ENCODE measurements around the gene GNAI3. TPM values are rescaled to one million over a fixed set of nuclear protein-coding genes. Genes with fewer than 3 reads are reported as not detected.

Gene GNAI3
- total and polyA plus RNA-seq, 10 of the 15 experiments (the other 5 are each of a cell fraction or from before 2014, with no cell fraction given), result 5.9 to 13.8 (median 8.0) TPM

DNA sequence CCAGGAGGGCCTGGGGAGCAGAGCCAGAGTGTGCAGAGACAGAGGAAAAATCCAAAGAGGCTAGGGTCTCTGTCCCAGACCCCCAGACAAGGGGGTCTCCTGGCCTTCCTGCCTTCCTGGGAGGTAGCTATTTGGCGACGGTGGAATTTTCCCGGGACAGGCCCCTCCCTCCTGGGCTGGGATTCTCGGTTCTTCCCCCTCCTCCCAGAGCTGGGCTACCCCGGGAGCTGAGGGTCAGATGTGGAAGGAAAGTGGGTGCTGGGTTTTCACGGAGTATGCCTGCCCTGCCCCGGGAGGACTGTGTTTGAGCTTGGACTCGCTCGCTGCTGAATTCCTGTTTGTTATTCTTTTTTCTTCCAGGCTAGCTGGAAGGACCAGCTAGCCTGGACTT is 72.0 kb downstream of the GNAI3 start:
- Histone ChIP-seq H3K27ac (ENCODE audit: control insufficient read depth, insufficient read depth) (peak overlapping the region; percentile 72), H3K27me3 (replicated peaks in 1 of 2; ENCODE audit: control insufficient read depth in 2 of 2, insufficient read depth in 2 of 2, low read length in 1 of 2) (no peaks in the 10 kb centered on the region), H3K36me3 (ENCODE audit: control insufficient read depth in 2 of 2, insufficient read depth in 2 of 2, low read length in 1 of 2) (no peaks in the 10 kb centered on the region; a peak in 2 of 4 replicates), H3K9ac (ENCODE audit: control insufficient read depth, insufficient read depth, low read length) (peak overlapping the region; percentile 86), H3K4me3 (peak overlapping the region; percentile 85), H3K79me2 (ENCODE audit: control insufficient read depth, insufficient read depth, low read length) (peaks cover 51% of the 10 kb centered on the region), H2AFZ (ENCODE audit: control insufficient read depth, low read depth, low read length) (peak overlapping the region; percentile 83), H3K4me1 (ENCODE audit: control insufficient read depth, insufficient read depth, low read length) (peaks cover 42% of the 10 kb centered on the region), H3K9me3 (replicated peaks; ENCODE audit: control insufficient read depth, insufficient read depth, low read length) (no peaks in the 10 kb centered on the region), H4K20me1 (ENCODE audit: control insufficient read depth, insufficient read depth) (no peaks in the 10 kb centered on the region), H3K4me2 (ENCODE audit: control insufficient read depth, insufficient read depth) (peak overlapping the region; percentile 89)
- POLR2A ChIA-PET, result interaction anchor here (0.8 to 3.4 kb wide), 4 partner anchors 19 to 138 kb away, joined by 3 to 34 read pairs (median 8); partner anchors contain the start of gene GNAI3
- TF ChIP-seq RBBP5 (conservative IDR thresholded peaks at IDR 0.05) (no peak), MYC (IDR thresholded peaks at IDR 0.05; ENCODE audit: insufficient read depth, insufficient read length, insufficient replicate concordance, low read length, severe bottlenecking) (no peak), SPI1 (IDR thresholded peaks at IDR 0.05; ENCODE audit: borderline replicate concordance, insufficient read depth, low read depth, low read length) (no peak), ASH2L (IDR thresholded peaks at IDR 0.05; ENCODE audit: borderline replicate concordance, low read depth) (no peak), CEBPB (IDR thresholded peaks at IDR 0.05; ENCODE audit: borderline replicate concordance in 1 of 2, low read depth in 2 of 2, low read length in 2 of 2) (no peak), SUZ12 (IDR thresholded peaks at IDR 0.05; ENCODE audit: unreplicated experiment) (no peak)
- TF ChIP-seq, protein P1, sequence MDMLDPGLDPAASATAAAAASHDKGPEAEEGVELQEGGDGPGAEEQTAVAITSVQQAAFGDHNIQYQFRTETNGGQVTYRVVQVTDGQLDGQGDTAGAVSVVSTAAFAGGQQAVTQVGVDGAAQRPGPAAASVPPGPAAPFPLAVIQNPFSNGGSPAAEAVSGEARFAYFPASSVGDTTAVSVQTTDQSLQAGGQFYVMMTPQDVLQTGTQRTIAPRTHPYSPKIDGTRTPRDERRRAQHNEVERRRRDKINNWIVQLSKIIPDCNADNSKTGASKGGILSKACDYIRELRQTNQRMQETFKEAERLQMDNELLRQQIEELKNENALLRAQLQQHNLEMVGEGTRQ (IDR thresholded peaks at IDR 0.05; ENCODE audit: borderline replicate concordance, low read depth, low read length), result no peak
- TF ChIP-seq, protein P2, sequence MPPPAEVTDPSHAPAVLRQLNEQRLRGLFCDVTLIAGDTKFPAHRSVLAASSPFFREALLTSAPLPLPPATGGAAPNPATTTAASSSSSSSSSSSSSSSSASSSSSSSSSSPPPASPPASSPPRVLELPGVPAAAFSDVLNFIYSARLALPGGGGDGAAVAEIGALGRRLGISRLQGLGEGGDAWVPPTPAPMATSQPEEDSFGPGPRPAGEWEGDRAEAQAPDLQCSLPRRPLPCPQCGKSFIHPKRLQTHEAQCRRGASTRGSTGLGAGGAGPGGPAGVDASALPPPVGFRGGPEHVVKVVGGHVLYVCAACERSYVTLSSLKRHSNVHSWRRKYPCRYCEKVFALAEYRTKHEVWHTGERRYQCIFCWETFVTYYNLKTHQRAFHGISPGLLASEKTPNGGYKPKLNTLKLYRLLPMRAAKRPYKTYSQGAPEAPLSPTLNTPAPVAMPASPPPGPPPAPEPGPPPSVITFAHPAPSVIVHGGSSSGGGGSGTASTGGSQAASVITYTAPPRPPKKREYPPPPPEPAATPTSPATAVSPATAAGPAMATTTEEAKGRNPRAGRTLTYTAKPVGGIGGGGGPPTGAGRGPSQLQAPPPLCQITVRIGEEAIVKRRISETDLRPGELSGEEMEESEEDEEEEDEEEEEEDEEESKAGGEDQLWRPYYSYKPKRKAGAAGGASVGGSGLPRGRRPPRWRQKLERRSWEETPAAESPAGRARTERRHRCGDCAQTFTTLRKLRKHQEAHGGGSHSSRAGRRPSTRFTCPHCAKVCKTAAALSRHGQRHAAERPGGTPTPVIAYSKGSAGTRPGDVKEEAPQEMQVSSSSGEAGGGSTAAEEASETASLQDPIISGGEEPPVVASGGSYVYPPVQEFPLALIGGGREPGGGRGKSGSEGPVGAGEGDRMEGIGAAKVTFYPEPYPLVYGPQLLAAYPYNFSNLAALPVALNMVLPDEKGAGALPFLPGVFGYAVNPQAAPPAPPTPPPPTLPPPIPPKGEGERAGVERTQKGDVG (CRISPR knock-in tag; IDR thresholded peaks at IDR 0.05), result no peak
- TF ChIP-seq, protein P3, sequence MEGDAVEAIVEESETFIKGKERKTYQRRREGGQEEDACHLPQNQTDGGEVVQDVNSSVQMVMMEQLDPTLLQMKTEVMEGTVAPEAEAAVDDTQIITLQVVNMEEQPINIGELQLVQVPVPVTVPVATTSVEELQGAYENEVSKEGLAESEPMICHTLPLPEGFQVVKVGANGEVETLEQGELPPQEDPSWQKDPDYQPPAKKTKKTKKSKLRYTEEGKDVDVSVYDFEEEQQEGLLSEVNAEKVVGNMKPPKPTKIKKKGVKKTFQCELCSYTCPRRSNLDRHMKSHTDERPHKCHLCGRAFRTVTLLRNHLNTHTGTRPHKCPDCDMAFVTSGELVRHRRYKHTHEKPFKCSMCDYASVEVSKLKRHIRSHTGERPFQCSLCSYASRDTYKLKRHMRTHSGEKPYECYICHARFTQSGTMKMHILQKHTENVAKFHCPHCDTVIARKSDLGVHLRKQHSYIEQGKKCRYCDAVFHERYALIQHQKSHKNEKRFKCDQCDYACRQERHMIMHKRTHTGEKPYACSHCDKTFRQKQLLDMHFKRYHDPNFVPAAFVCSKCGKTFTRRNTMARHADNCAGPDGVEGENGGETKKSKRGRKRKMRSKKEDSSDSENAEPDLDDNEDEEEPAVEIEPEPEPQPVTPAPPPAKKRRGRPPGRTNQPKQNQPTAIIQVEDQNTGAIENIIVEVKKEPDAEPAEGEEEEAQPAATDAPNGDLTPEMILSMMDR (IDR thresholded peaks at IDR 0.05 in 2 of 3, conservative IDR thresholded peaks at IDR 0.05 in 1 of 3; ENCODE audit: control insufficient read depth in 2 of 3, extremely low read depth in 1 of 3, insufficient read depth in 1 of 3, low read depth in 3 of 3, low read length in 3 of 3), result no peak
- intact Hi-C loops (cut with micrococcal nuclease; ENCODE audit: unreplicated experiment), result loop anchor here (5.0 kb wide), 1 partner anchor 128 kb away; the partner anchor contains the start of gene CYB561D1
- RAD21 ChIA-PET (ENCODE audit: unreplicated experiment), result interaction anchor here (0.6 to 2.3 kb wide), 7 partner anchors 10 to 410 kb away, joined by 3 to 10 read pairs (median 3); no protein-coding TSS in a partner anchor
- ATAC-seq (no peak), FAIRE-seq (no peak), DNase-seq (ENCODE audit: low read depth, low spot score) (no peak)
- BruUV-seq (replicated peaks), result no TSS peak
- CTCF ChIA-PET, result interaction anchor here (0.6 to 2.4 kb wide), 14 partner anchors 9 to 409 kb away, joined by 3 to 16 read pairs (median 5); partner anchors contain the start of genes AHCYL1, GNAI3 and SARS1
- WGBS (ENCODE audit: insufficient coverage, insufficient replicate concordance, low lambda C conversion rate, missing lambda C conversion rate), result 0% methylated on average over 8 of the region's 9 CpGs
- in situ Hi-C loops (cut with MboI), result loop anchor here (5.0 kb wide), 2 partner anchors 73 to 133 kb away; partner anchors contain the start of gene GNAI3
- SMC1A ChIA-PET (ENCODE audit: uncharacterized antibody, unreplicated experiment), result interaction anchor here (0.7 to 2.7 kb wide), 5 partner anchors 10 to 74 kb away, joined by 3 to 18 read pairs (median 6); partner anchors contain the start of gene GNAI3
